Activated T-helper 17 cell treated with anti-CD3 and anti-CD28 coated beads, Interleukin-2, amount 50 U/mL, for 72 hours (primary cell): ENCODE measurements around the gene MRPS35. TPM values are rescaled to one million over a fixed set of nuclear protein-coding genes. Genes with fewer than 3 reads are reported as not detected.
A peak's percentile ranks its signal among the peaks of the same experiment; 100 is the strongest.

Experiments used
- ATAC-seq: fragments of 150-1000 bp; cut with Tn5 transposase; replicated peaks from 2 replicates; pipeline ENCODE4 v1.10.0; 2021; ENCODE audit warnings: mild to moderate bottlenecking, moderate library complexity
- H3K27ac Mint-ChIP-seq: one replicate; pipeline ENCODE4 v1.8.0; 2022; ENCODE audit warnings: mixed read lengths
- H3K27me3 Mint-ChIP-seq: one replicate; pipeline ENCODE4 v1.8.0; 2022; ENCODE audit warnings: mixed read lengths
- H3K36me3 Mint-ChIP-seq: one replicate; pipeline ENCODE4 v1.8.0; 2022; ENCODE audit warnings: low read depth, mild to moderate bottlenecking, mixed read lengths
- H3K4me1 Mint-ChIP-seq: one replicate; pipeline ENCODE4 v1.8.0; 2022; ENCODE audit warnings: mixed read lengths
- H3K4me3 Mint-ChIP-seq: one replicate; pipeline ENCODE4 v1.8.0; 2022; ENCODE audit warnings: mild to moderate bottlenecking, mixed read lengths
- H3K9me3 Mint-ChIP-seq: one replicate; pipeline ENCODE4 v1.8.0; 2022; ENCODE audit warnings: mixed read lengths
- total RNA-seq, 2 donors: library from RNA; stranded (reverse); gene quantifications; one replicate each; pipeline ENCODE4 v1.2.3, GENCODE V29; 2022

MRPS35 gene
- total RNA-seq, 2 donors from 2014 or later = 33.9 to 54.0 TPM

DNA sequence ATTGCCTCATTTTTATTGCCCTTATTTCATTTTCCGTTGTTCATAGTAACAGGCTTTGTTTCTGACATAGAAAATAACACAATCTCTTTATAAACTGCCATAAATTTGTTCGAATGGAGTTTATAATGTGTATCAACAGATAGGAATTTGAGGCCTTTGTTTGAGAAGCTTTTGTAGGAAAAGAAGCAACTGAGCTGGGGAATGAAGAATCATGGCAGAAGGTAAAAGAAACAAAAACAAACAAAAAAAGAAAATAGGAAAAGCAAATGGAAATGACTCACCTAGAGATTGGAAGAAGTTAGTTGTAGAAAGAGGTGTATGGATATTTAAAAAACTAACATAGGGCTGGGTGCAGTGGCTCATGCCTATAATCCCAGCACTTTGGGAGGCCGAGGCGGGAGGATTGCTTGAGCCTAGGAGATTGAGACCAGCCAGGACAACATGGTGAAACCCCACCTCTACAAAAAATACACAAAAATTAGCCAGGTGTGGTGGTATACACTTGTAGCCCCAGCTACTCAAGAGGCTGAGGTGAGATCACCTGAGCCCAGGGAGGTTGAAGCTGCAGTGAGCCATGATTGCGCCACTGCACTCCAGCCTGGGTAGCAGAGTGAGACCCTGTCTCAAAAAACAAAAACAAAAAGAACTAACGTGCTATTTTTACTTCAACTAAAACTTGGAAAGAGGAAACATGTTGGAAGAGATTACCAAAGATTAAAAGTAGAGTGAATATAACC, 14.9 kb upstream of the MRPS35 start:
- H3K4me1 Mint-ChIP-seq = no peaks in the 10 kb centered on the region

DNA sequence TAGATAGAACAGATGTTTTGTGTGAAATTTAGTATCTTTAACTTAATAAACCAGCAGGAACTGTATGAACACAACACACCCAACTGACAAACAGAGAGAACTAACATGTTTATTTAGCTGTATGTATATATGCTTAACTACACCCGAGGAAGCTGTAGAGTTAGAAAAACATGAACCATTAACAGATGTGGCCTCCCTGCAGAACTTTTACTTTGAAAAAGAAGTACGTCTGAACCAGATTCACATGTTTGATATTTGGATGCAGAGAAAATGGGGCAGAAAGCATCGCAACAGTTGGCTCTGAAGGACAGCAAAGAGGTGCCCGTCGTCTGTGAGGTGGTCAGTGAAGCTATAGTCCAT, 14.4 kb upstream of the MRPS35 start, which contains the start of gene REP15:
Gene REP15 (plus strand): TSS at position 155 of the 360 bp plus-strand sequence. CDS start 116 bp downstream, at position 271.
- no peak for ATAC-seq
- Mint-ChIP-seq H3K36me3 (no peaks in the 10 kb centered on the region), H3K4me3 (no peak within 1 kb of the TSS), H3K27ac (no peak within 1 kb of the TSS), H3K27me3 (peaks cover 9% of the 10 kb centered on the region), H3K9me3 (no peaks in the 10 kb centered on the region), H3K4me1 (no peaks in the 10 kb centered on the region)

More for the DNA sequence above, 14.9 kb upstream of the MRPS35 start:
- H3K27ac Mint-ChIP-seq = no peak overlapping the region
- no peaks in the 10 kb centered on the region for H3K36me3 Mint-ChIP-seq
- H3K9me3 Mint-ChIP-seq = no peaks in the 10 kb centered on the region
- peaks cover 5% of the 10 kb centered on the region for H3K27me3 Mint-ChIP-seq
- ATAC-seq = no peak
- no peak overlapping the region for H3K4me3 Mint-ChIP-seq

- no peak for ATAC-seq
- Mint-ChIP-seq H3K9me3 (no peaks in the 10 kb centered on the region), H3K27me3 (peaks cover 9% of the 10 kb centered on the region), H3K27ac (no peak overlapping the region), H3K36me3 (no peaks in the 10 kb centered on the region), H3K4me3 (no peak overlapping the region), H3K4me1 (no peaks in the 10 kb centered on the region)
These were observed 13.6 kb upstream of the MRPS35 start for GRCh38 chr12:27696864-27697564.

- H3K4me1 Mint-ChIP-seq = no peaks in the 10 kb centered on the region
- H3K36me3 Mint-ChIP-seq = no peaks in the 10 kb centered on the region
- no peaks in the 10 kb centered on the region for H3K9me3 Mint-ChIP-seq
- ATAC-seq = peak; percentile 96
- H3K4me3 Mint-ChIP-seq = no peak overlapping the region
- no peak overlapping the region for H3K27ac Mint-ChIP-seq
- H3K27me3 Mint-ChIP-seq = peaks cover 9% of the 10 kb centered on the region
These were observed 6.7 kb upstream of the MRPS35 start for GRCh38 chr12:27703720-27704452.

- no peaks in the 10 kb centered on the region for H3K9me3 Mint-ChIP-seq
- H3K36me3 Mint-ChIP-seq = no peaks in the 10 kb centered on the region
- no peak overlapping the region for H3K4me3 Mint-ChIP-seq
- H3K27me3 Mint-ChIP-seq = peaks cover 4% of the 10 kb centered on the region
- ATAC-seq = no peak
- H3K27ac Mint-ChIP-seq = no peak overlapping the region
- H3K4me1 Mint-ChIP-seq = no peaks in the 10 kb centered on the region
These were observed 5.4 kb upstream of the MRPS35 start for GRCh38 chr12:27705263-27705662.

GRCh38 chr12:27707216-27707615, 3.4 kb upstream of the MRPS35 start:
- no peaks in the 10 kb centered on the region for H3K27me3 Mint-ChIP-seq
- no peaks in the 10 kb centered on the region for H3K9me3 Mint-ChIP-seq
- no peak for ATAC-seq
- peaks cover 5% of the 10 kb centered on the region for H3K4me1 Mint-ChIP-seq
- H3K4me3 Mint-ChIP-seq = no peak overlapping the region
- peaks cover 5% of the 10 kb centered on the region for H3K36me3 Mint-ChIP-seq
- no peak overlapping the region for H3K27ac Mint-ChIP-seq

- no peak for ATAC-seq
- Mint-ChIP-seq H3K9me3 (no peaks in the 10 kb centered on the region), H3K4me1 (peaks cover 14% of the 10 kb centered on the region), H3K27me3 (no peaks in the 10 kb centered on the region), H3K27ac (no peak overlapping the region), H3K4me3 (peak overlapping the region; percentile 92), H3K36me3 (peaks cover 25% of the 10 kb centered on the region)
These were observed 1.3 kb upstream of the MRPS35 start for GRCh38 chr12:27709212-27709931.

GRCh38 chr12:27709932-27710591, 570 bp upstream of the MRPS35 start:
- Mint-ChIP-seq H3K27me3 (no peaks in the 10 kb centered on the region), H3K36me3 (peaks cover 30% of the 10 kb centered on the region), H3K9me3 (no peaks in the 10 kb centered on the region), H3K4me3 (peak overlapping the region; percentile 92), H3K4me1 (peaks cover 14% of the 10 kb centered on the region), H3K27ac (peak overlapping the region; percentile 92)
- ATAC-seq = peak; percentile 58

DNA sequence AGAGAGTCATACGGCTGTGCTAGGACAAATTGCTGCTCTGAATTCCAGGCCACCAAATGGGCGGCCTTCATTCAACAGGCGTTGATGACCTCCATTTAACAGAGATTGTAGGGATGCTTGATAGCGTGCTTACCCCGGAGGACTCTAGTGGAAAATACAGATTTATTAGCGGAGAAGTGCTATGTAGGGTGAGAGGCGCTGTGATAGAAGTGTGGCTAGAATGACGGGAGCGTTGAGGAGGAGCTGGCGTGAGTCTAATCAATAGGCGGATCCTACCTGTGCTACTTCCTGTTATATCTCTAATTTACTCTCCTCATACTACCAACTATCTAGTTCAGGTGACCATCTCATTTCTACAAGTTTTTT, 668 bp downstream of the MRPS35 start:
- Mint-ChIP-seq H3K36me3 (peaks cover 41% of the 10 kb centered on the region), H3K27ac (peak overlapping the region; percentile 92), H3K4me3 (peak overlapping the region; percentile 92), H3K27me3 (no peaks in the 10 kb centered on the region), H3K4me1 (peaks cover 14% of the 10 kb centered on the region), H3K9me3 (no peaks in the 10 kb centered on the region)
- ATAC-seq = no peak

- no peaks in the 10 kb centered on the region for H3K27me3 Mint-ChIP-seq
- ATAC-seq = no peak
- peak overlapping the region; percentile 92 for H3K4me3 Mint-ChIP-seq
- peaks cover 14% of the 10 kb centered on the region for H3K4me1 Mint-ChIP-seq
- H3K9me3 Mint-ChIP-seq = no peaks in the 10 kb centered on the region
- H3K27ac Mint-ChIP-seq = peak overlapping the region; percentile 92
- H3K36me3 Mint-ChIP-seq = peaks cover 48% of the 10 kb centered on the region
These were observed 1.3 kb downstream of the MRPS35 start for GRCh38 chr12:27711967-27712366.

DNA sequence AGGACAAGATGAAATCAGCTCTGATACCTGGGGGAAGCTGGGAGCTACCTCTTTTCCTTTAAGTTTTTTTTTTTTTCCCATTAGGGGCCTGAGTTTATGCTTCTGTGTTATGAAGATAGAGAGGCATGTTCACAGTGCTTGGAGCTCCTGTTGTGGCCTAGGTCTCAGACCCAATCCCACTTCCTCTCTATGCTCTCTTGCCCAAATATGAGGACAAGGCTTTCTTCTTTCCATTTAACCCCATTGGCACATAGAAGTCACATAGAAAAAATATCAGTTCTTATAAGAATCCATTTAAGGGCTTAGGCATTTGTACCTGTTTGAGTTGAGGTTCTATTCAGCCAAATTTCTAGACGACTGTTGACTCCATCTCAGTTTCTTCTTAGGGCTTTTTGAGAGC, 12.6 kb downstream of the MRPS35 start:
- Mint-ChIP-seq H3K4me3 (no peak overlapping the region), H3K36me3 (peaks cover 93% of the 10 kb centered on the region), H3K4me1 (peaks cover 5% of the 10 kb centered on the region), H3K9me3 (no peaks in the 10 kb centered on the region), H3K27ac (peak overlapping the region; percentile 6), H3K27me3 (no peaks in the 10 kb centered on the region)
- ATAC-seq = no peak

GRCh38 chr12:27730097-27730588, 19.5 kb downstream of the MRPS35 start:
- ATAC-seq = no peak
- Mint-ChIP-seq H3K4me3 (no peak overlapping the region), H3K27me3 (no peaks in the 10 kb centered on the region), H3K4me1 (no peaks in the 10 kb centered on the region), H3K27ac (no peak overlapping the region), H3K9me3 (no peaks in the 10 kb centered on the region), H3K36me3 (peaks cover 93% of the 10 kb centered on the region)

- Mint-ChIP-seq H3K4me1 (no peaks in the 10 kb centered on the region), H3K27me3 (no peaks in the 10 kb centered on the region), H3K4me3 (no peak overlapping the region), H3K27ac (peak overlapping the region; percentile 8), H3K9me3 (no peaks in the 10 kb centered on the region), H3K36me3 (peaks cover 93% of the 10 kb centered on the region)
- ATAC-seq = no peak
These were observed 21.6 kb downstream of the MRPS35 start for GRCh38 chr12:27732281-27732680.
